ENCODE results near the gene RAPH1.
"Not testable (repeated sequence)": the region's sequence is repeated elsewhere in the genome, so short reads cannot be mapped to it uniquely, and the experiment has no call there.

The RAPH1 gene

GRCh38 chr2:203432811-203433210 is 102.3 kb downstream of the RAPH1 start:
- peaks cover 0 to 42% of the 10 kb centered on the region in 2 experiments; a peak in 1 of 3 replicates for H3K36me3 ChIP-seq (ENCODE audit: control insufficient read depth in 2 of 2, insufficient read depth in 1 of 2, low read length in 2 of 2)
- H3K27ac ChIP-seq (ENCODE audit: extremely low read depth, low read depth, low read length), result no peak overlapping the region
- CTCF ChIA-PET, result interaction anchor here (0.5 kb wide), 1 partner anchor 36 kb away, joined by 5 read pairs; no protein-coding TSS in a partner anchor
- H3K4me3 ChIP-seq (ENCODE audit: low read depth, low read length), result no peak overlapping the region
- H3K9me3 ChIP-seq (ENCODE audit: control insufficient read depth, insufficient read depth, low read depth, low read length), result no peaks in the 10 kb centered on the region
- H3K4me1 ChIP-seq (ENCODE audit: control insufficient read depth, insufficient read depth, low read length), result no peaks in the 10 kb centered on the region
- POLR2A ChIA-PET, result no interaction called here
- TF ChIP-seq, protein P1, sequence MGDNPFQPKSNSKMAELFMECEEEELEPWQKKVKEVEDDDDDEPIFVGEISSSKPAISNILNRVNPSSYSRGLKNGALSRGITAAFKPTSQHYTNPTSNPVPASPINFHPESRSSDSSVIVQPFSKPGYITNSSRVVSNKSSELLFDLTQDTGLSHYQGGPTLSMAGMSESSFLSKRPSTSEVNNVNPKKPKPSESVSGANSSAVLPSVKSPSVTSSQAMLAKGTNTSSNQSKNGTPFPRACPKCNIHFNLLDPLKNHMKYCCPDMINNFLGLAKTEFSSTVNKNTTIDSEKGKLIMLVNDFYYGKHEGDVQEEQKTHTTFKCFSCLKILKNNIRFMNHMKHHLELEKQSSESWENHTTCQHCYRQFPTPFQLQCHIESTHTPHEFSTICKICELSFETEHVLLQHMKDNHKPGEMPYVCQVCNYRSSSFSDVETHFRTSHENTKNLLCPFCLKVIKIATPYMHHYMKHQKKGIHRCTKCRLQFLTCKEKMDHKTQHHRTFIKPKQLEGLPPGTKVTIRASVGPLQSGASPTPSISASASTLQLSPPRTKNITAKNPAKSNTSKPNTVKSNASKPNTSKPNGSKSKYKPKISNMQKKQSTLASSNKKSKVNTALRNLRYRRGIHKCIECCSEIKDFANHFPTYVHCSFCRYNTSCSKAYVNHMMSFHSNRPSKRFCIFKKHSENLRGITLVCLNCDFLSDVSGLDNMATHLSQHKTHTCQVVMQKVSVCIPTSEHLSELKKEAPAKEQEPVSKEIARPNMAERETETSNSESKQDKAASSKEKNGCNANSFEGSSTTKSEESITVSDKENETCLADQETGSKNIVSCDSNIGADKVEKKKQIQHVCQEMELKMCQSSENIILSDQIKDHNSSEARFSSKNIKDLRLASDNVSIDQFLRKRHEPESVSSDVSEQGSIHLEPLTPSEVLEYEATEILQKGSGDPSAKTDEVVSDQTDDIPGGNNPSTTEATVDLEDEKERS (tag by site-specific recombination; IDR thresholded peaks at IDR 0.05), result no peak

- no peak overlapping the region for H3K4me3 ChIP-seq (ENCODE audit: low read depth, low read length)
- CTCF ChIA-PET, result interaction anchor here (0.8 to 1.1 kb wide), 2 partner anchors 212 to 384 kb away, joined by 3 read pairs; no protein-coding TSS in a partner anchor
- peaks cover 6 to 48% of the 10 kb centered on the region in 2 experiments; a peak in 2 of 3 replicates for H3K36me3 ChIP-seq (ENCODE audit: control insufficient read depth in 2 of 2, insufficient read depth in 1 of 2, low read length in 2 of 2)
- no peak overlapping the region for H3K27ac ChIP-seq (ENCODE audit: extremely low read depth, low read depth, low read length)
- H3K4me1 ChIP-seq (ENCODE audit: control insufficient read depth, insufficient read depth, low read length), result no peaks in the 10 kb centered on the region
- POLR2A ChIA-PET, result no interaction called here
- H3K9me3 ChIP-seq (ENCODE audit: control insufficient read depth, insufficient read depth, low read depth, low read length), result no peaks in the 10 kb centered on the region
- TF ChIP-seq ZNF239 (tag by site-specific recombination; IDR thresholded peaks at IDR 0.05), result no peak
- no peak for TF ChIP-seq ZBTB6 (tag by site-specific recombination; IDR thresholded peaks at IDR 0.05)
- no peak for TF ChIP-seq ZNF624 (tag by site-specific recombination; IDR thresholded peaks at IDR 0.05)
- TF ChIP-seq, protein P2, sequence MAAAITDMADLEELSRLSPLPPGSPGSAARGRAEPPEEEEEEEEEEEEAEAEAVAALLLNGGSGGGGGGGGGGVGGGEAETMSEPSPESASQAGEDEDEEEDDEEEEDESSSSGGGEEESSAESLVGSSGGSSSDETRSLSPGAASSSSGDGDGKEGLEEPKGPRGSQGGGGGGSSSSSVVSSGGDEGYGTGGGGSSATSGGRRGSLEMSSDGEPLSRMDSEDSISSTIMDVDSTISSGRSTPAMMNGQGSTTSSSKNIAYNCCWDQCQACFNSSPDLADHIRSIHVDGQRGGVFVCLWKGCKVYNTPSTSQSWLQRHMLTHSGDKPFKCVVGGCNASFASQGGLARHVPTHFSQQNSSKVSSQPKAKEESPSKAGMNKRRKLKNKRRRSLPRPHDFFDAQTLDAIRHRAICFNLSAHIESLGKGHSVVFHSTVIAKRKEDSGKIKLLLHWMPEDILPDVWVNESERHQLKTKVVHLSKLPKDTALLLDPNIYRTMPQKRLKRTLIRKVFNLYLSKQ (tag by site-specific recombination; IDR thresholded peaks at IDR 0.05; ENCODE audit: borderline replicate concordance), result no peak
- no peak for TF ChIP-seq ZNF10 (tag by site-specific recombination; IDR thresholded peaks at IDR 0.05)
- TF ChIP-seq ZNF37A (tag by site-specific recombination; IDR thresholded peaks at IDR 0.05), result no peak
- no peak for TF ChIP-seq ZBTB8A (tag by site-specific recombination; IDR thresholded peaks at IDR 0.05)
- TF ChIP-seq ZNF548 (tag by site-specific recombination; IDR thresholded peaks at IDR 0.05), result no peak
- TF ChIP-seq, protein P3, sequence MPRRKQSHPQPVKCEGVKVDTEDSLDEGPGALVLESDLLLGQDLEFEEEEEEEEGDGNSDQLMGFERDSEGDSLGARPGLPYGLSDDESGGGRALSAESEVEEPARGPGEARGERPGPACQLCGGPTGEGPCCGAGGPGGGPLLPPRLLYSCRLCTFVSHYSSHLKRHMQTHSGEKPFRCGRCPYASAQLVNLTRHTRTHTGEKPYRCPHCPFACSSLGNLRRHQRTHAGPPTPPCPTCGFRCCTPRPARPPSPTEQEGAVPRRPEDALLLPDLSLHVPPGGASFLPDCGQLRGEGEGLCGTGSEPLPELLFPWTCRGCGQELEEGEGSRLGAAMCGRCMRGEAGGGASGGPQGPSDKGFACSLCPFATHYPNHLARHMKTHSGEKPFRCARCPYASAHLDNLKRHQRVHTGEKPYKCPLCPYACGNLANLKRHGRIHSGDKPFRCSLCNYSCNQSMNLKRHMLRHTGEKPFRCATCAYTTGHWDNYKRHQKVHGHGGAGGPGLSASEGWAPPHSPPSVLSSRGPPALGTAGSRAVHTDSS (tag by site-specific recombination; IDR thresholded peaks at IDR 0.05), result no peak
- no peak for TF ChIP-seq ZNF660 (tag by site-specific recombination; IDR thresholded peaks at IDR 0.05)
- TF ChIP-seq TRIM28 (IDR thresholded peaks at IDR 0.05; ENCODE audit: borderline replicate concordance, low read length), result no peak
- TF ChIP-seq SETDB1 (IDR thresholded peaks at IDR 0.05; ENCODE audit: insufficient read length, low read length), result no peak
- no peak for TF ChIP-seq FEZF1 (tag by site-specific recombination; IDR thresholded peaks at IDR 0.05)
- TF ChIP-seq SCRT1 (tag by site-specific recombination; IDR thresholded peaks at IDR 0.05; ENCODE audit: borderline replicate concordance), result no peak
These were observed 103.5 kb downstream of the RAPH1 start for GRCh38 chr2:203431391-203432185.

DNA sequence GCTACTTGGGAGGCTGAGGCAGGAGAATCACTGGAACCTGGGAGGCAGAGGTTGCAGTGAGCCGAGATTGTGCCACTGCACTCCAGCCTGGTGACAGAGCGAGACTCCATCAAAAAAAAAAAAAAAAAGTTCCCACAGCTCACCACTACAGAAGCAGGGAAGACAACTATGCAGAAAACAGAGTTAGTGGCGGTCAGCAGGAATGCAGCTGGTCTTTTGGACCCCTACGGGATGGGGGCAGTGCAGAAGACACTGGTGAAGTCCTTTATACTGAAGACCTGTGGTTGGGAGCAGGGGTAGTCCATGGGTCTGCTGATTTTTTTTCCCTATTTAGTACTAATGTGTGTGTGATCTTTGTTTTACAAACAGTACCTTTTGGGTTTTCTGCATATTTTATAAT is 105.5 kb downstream of the RAPH1 start:
- H3K4me3 ChIP-seq (ENCODE audit: low read depth, low read length); H3K4me1 ChIP-seq (ENCODE audit: control insufficient read depth, insufficient read depth, low read length); H3K9me3 ChIP-seq (ENCODE audit: control insufficient read depth, insufficient read depth, low read depth, low read length); POLR2A ChIA-PET; H3K27ac ChIP-seq (ENCODE audit: extremely low read depth, low read depth, low read length): not testable (repeated sequence)
- CTCF ChIA-PET, result interaction anchor here (1.1 kb wide), 1 partner anchor 386 kb away, joined by 3 read pairs; no protein-coding TSS in a partner anchor
- peaks cover 10 to 48% of the 10 kb centered on the region in 2 experiments for H3K36me3 ChIP-seq (ENCODE audit: control insufficient read depth in 2 of 2, insufficient read depth in 1 of 2, low read length in 2 of 2)

Measured in HEK293 (cell line).